T-helper 2 cell treated with Interferon-gamma antibody and Interleukin-4, amounts not matched to agents 100 ng/mL and 5 ng/mL, for 36 hours (primary cell): ENCODE results near the gene RPL9. TPM values are rescaled to one million over a fixed set of nuclear protein-coding genes. Genes with fewer than 3 reads are reported as not detected.

Source experiments
- intact Hi-C: fragments of 100-400 bp; cut with micrococcal nuclease; formaldehyde crosslinking; loops from one replicate; pipeline ENCODE4 v1.15.1; 2023
- total RNA-seq: library from RNA; stranded (reverse); gene quantifications from 2 replicates; pipeline ENCODE4 v1.2.3, GENCODE V29; 2022

RPL9 gene
- total RNA-seq, 1 donor from 2014 or later: 1,381 TPM

DNA sequence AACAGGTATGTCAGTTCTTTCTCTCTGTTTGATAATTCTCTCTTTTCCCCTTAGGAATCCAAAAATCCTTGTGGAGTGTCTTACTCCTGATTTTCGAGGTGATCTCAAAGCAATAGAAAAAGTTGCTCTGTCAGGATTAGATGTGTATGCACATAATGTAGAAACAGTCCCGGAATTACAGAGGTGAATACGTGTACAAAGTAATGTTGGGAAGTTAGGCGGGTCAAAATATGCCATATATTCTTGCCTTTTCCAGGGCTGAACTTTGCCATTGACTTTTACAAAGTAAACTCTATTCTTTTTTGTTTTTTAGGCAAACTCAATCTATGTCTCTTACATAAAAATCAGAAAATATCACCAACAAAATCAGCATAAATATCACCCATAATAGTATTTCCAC lies 8.7 kb upstream of the RPL9 start:
- intact Hi-C loops: loop anchor here (5.0 kb wide), 1 partner anchor 190 kb away; no protein-coding TSS in a partner anchor

DNA sequence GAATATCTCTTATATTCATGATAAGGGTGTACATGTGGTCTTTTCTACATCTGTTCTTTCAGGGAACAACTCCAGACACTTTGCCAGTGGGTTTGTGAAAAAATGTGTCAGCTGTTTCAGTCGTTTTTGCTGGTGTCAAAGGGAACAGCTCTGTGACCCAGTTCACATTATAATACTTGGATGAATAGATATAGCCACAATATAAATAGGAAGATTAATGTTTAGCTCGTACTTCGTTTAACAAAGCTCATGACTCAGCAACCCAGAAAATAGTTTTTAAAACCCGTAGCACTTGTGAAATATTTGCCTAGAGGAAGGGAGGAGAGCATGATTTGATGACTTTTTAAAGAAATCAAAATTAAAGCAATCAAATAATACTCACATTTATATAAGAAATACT lies 8.0 kb upstream of the RPL9 start:
- intact Hi-C loops: loop anchor here (5.0 kb wide), 1 partner anchor 191 kb away; no protein-coding TSS in a partner anchor

DNA sequence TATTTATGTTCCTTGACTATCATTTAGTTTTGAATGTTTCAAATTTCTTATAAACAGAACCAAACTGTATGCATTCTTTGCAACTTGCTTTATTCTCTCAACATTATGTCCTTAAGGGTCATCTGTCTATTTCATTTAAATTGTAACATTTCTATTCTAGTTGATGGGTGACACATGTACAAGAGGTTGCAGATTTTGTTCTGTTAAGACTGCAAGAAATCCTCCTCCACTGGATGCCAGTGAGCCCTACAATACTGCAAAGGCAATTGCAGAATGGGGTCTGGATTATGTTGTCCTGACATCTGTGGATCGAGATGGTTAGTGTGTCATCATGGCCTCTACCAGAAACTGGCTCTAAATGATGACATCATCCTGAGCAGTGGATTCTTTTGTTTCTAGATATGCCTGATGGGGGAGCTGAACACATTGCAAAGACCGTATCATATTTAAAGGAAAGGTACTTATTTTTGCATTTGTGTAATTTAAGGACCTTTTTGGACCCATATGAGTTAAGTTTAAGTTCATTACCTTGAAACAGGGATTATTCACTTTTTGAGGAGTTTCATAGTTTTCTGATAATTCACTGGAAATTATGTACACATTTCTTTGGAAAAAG lies 6.3 kb upstream of the RPL9 start:
- intact Hi-C loops: loop anchor here (5.0 kb wide), 1 partner anchor 192 kb away; no protein-coding TSS in a partner anchor

DNA sequence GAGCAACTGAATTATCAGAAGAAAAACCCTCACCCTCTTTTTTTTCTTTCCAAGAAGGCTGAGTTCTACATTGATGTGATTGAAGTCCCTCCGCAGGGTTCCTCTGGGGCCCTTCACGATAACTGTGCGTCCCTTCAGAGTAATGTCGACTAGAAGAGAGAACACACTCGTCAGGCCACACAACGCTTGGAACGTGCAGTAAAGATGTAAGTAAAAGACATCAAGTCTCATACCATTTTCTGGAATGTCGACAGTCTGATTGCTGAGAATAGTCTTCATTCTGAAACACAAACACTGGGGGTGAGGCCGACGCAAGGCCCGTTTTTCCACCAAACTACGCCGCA lies 589 bp downstream of the RPL9 start:
- intact Hi-C loops: loop anchor here (1.0 to 10.0 kb wide), 7 partner anchors 69 to 599 kb away; partner anchors contain the start of genes N4BP2, PDS5A, RFC1 and SMIM14

GRCh38 chr4:39456946-39457763 lies 1.6 kb downstream of the RPL9 start:
- intact Hi-C loops: loop anchor here (5.0 to 10.0 kb wide), 2 partner anchors 180 to 412 kb away; partner anchors contain the start of gene SMIM14

- intact Hi-C loops: loop anchor here (5.0 to 10.0 kb wide), 2 partner anchors 182 to 411 kb away; partner anchors contain the start of gene SMIM14
Observed at GRCh38 chr4:39455486-39455885, 3.2 kb downstream of the RPL9 start.

DNA sequence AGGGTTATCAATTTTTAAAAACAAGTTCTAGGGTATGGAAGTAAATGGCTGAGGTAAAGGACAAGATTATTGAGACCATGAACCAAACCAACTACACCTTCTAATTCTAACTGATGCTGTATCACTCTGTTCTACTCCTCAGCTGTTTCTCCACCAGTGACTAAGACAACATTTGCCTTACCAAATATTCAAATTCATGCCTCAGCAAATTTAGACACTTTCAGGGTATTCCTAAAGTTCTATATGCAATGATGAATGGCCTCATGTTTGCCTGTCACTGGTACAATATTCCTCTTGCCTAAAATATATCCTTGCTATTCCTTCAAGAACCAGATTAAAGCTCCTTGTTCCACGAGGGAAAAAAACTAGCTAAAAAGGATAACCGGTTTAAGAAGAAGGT lies 5.0 kb downstream of the RPL9 start:
- intact Hi-C loops: loop anchor here (10.0 kb wide), 1 partner anchor 409 kb away; no protein-coding TSS in a partner anchor

DNA sequence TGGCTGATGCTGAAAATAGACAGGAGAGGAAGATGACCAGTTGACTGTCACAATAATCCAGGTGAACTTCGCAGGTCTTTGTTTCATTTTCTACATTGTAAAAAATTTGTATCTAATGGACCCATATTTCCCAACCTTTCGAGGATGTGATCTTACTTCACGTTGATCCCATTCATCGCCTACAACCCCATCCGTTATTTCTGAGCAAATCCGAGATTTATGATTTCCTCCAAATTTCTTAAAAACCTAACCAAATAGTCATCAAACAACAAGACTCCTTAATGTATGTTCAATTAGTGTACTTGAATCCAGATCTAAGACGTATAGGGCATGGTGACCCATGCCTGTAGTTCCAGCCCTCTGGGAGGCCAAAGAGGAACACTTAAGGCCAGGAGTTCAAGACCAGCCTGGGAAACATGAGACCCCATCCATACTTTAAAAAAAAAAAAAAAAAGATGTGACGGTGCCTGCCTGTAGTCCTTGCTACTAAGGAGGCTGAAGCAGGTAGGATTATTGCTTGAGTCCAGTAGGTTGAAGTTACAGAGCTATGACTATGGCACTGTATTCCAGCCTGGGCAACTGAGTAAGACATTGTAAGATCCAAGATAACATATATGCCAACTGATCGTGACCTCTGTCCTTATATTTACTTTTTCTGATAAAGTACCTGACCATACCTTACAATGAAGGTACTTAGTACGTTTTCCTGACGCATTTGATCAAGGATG lies 5.7 kb downstream of the RPL9 start:
- intact Hi-C loops: loop anchor here (10.0 kb wide), 1 partner anchor 408 kb away; no protein-coding TSS in a partner anchor

GRCh38 chr4:39452153-39452859 lies 6.4 kb downstream of the RPL9 start:
- intact Hi-C loops: loop anchor here (10.0 kb wide), 1 partner anchor 408 kb away; no protein-coding TSS in a partner anchor

GRCh38 chr4:39451423-39452023 lies 7.2 kb downstream of the RPL9 start:
- intact Hi-C loops: loop anchor here (10.0 kb wide), 1 partner anchor 407 kb away; no protein-coding TSS in a partner anchor

- intact Hi-C loops: loop anchor here (10.0 kb wide), 1 partner anchor 406 kb away; no protein-coding TSS in a partner anchor
Observed at GRCh38 chr4:39450618-39451017, 8.1 kb downstream of the RPL9 start.

DNA sequence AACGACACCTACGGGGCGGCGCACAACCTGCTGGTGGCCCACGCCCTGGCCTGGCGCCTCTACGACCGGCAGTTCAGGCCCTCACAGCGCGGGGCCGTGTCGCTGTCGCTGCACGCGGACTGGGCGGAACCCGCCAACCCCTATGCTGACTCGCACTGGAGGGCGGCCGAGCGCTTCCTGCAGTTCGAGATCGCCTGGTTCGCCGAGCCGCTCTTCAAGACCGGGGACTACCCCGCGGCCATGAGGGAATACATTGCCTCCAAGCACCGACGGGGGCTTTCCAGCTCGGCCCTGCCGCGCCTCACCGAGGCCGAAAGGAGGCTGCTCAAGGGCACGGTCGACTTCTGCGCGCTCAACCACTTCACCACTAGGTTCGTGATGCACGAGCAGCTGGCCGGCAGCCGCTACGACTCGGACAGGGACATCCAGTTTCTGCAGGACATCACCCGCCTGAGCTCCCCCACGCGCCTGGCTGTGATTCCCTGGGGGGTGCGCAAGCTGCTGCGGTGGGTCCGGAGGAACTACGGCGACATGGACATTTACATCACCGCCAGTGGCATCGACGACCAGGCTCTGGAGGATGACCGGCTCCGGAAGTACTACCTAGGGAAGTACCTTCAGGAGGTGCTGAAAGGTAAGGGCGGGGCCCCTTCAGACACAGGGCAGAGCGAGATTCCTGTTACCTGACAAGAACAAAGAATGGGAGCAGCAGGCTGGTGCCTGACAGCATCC lies 11.7 kb downstream of the RPL9 start:
- intact Hi-C loops: no loop called here

- intact Hi-C loops: no loop called here
Observed at GRCh38 chr4:39446483-39446841, 12.3 kb downstream of the RPL9 start.

DNA sequence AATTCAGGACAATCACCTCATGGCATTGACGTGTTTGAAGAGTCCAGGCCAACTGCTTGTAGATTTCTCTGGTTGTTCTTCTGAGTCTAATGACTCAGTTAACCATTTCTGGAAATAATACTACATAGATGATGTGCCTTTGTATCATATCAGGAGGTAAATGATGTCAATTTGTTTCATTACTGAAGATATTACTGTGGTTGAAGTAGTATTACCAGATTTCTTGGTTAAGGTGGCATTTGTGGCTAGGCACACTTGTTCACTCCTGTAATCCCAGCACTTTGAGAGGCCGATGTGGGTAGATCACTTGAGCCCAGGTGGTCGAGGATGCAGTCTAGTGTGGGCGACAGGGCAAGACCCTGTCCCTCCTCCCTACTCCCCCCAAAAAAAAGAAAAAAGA lies 15.7 kb downstream of the RPL9 start:
- intact Hi-C loops: no loop called here

DNA sequence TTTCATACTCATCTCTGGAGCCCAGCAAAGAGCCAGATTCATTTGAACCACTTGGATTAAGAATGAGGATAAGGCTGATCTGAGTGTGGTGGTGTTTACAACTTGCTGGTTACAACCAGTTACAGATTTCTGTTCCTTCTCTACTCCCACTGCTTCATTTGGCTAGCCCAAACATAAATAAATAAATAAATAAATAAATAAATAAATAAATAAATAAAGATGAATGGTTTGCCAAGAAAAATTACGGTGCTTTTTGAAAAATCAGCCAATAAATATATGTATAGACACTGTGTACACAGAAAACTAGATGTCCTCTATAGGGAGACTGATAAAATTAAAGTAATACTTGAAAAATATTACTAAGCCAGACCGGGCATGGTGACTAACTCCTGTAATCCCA lies 17.1 kb downstream of the RPL9 start:
- intact Hi-C loops: no loop called here

DNA sequence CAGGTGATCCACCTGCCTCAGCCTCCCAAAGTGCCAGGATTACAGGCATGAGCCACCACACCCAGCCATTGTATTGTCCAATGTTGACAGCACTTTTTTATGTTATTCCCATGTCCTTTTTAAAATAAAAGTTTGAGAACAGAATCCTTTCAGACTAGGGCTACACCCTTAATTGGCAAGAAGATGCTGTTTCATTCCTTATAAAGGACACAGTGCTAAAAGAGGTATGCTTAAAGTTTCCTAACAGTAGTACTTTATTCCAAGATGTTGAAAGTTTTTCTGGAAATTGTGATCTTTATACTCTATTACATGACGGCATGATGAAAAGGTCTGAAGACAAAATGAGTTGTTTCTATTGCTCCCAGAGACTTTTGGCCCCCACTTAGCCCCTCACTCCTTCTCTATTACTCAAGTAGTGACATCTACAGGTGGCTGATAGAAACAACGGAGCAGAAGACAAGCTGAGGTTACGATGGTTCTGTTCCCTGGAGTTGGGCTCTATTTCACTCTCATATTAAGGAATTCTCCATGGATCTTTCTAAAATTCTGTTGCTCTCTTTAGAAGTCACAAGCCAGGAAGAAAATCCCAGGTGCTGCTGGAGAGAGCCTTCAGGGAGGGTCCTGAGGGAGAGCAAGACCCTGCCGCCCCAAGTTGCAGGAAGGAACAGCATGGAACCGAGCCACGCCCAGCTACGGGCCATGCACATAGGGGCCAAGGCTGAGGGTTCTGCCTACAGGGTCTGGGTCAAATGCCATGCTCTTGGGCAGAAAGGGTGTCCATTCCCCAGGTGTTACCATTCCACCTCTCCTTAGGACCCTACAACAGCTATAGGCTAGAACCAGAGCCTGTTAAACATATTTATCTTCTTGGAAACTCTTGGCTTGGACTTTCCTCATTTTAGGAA lies 22.8 kb downstream of the RPL9 start:
- intact Hi-C loops: no loop called here

DNA sequence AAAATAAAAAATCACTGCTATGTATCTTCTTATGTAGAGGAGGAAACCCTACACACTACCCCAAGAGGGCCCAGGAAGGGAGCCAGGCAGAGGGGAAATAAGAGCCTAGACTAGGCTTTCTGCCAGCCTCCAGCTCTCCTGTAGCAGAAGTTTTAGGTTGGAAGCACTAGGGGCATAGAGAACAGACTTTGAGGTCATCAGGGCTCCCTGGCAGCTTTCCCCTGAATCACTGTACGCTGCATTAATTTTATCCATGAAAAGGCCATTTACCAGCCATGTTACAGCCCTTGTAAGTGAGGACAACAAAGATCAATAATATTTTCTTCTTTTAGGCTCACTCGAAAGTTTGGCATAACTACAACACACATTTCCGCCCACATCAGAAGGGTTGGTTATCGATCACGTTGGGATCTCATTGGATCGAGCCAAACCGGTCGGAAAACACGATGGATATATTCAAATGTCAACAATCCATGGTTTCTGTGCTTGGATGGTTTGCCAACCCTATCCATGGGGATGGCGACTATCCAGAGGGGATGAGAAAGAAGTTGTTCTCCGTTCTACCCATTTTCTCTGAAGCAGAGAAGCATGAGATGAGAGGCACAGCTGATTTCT lies 24.7 kb downstream of the RPL9 start:
- intact Hi-C loops: no loop called here
